PC-9 (cell line): ENCODE data around the gene PPY.

ENCODE experiments used
- EZH2 ChIP-seq: fragments of 200-600 bp; sonication (generic); IDR thresholded peaks from 2 replicates; pipeline ENCODE4 v1.8.0; 2017; ENCODE audit warnings: antibody characterized with exemption, low read depth
- TF ChIP-seq, protein P1 (sequence below): fragments of 200-600 bp; sonication (generic); conservative IDR thresholded peaks from 2 replicates; pipeline ENCODE4 v1.6.1; 2017; ENCODE audit warnings: mixed run types, antibody characterized with exemption, mild to moderate bottlenecking, moderate library complexity

DNA sequence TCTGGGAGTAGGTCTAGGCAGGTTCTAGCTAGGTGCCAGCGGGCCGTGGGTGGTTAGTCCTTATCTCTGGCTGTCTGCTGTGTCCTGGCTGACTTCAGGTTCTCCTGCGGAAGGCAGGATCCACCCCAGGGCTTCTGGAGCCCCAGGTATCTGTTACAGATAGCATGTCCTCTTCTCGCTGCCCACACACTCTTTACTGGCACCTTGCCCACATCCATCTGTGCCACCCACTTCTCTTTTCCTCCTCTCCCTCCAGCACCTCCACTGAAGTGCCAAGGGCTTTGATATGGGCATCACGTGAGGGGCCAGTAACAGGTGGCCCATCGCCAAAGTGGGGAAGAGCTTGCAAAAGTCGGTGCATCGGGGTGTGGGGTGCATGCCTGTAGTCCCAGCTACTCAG, 30.4 kb downstream of the PPY start:
- TF ChIP-seq, protein P1, sequence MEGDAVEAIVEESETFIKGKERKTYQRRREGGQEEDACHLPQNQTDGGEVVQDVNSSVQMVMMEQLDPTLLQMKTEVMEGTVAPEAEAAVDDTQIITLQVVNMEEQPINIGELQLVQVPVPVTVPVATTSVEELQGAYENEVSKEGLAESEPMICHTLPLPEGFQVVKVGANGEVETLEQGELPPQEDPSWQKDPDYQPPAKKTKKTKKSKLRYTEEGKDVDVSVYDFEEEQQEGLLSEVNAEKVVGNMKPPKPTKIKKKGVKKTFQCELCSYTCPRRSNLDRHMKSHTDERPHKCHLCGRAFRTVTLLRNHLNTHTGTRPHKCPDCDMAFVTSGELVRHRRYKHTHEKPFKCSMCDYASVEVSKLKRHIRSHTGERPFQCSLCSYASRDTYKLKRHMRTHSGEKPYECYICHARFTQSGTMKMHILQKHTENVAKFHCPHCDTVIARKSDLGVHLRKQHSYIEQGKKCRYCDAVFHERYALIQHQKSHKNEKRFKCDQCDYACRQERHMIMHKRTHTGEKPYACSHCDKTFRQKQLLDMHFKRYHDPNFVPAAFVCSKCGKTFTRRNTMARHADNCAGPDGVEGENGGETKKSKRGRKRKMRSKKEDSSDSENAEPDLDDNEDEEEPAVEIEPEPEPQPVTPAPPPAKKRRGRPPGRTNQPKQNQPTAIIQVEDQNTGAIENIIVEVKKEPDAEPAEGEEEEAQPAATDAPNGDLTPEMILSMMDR = no peak
- no peak for TF ChIP-seq EZH2
